GM18861 (cell line): ENCODE data around the gene PPM1H.
"Not testable (repeated sequence)": the region's sequence is repeated elsewhere in the genome, so short reads cannot be mapped to it uniquely, and the experiment has no call there.

Experiments
- ATAC-seq: cut with Tn5 transposase; IDR thresholded peaks from one replicate; pipeline ENCODE4 v1.9.1; 2021; ENCODE audit not compliant: unreplicated experiment

PPM1H gene

GRCh38 chr12:62910549-62911169 is 24.3 kb downstream of the PPM1H start:
- ATAC-seq, result no peak

DNA sequence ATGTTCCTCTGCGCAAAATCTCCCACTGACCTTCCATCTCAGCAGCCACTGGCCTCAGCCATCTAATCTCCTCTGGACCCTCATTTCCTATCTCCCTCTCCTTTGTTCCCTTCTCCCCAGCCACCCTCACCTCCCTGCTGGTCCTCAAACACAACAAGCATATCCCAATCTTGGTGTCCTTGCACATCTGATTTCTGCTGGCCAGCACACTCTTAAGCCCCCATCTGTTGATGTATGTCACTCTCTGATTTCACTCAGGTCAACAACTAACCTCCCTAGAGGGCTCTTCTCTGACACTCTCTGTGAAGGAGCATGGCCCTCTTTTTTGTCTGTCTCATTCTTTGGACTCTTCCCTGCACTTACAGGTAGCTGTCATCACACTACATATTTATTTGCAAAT is 25.6 kb downstream of the PPM1H start:
- no peak for ATAC-seq

DNA sequence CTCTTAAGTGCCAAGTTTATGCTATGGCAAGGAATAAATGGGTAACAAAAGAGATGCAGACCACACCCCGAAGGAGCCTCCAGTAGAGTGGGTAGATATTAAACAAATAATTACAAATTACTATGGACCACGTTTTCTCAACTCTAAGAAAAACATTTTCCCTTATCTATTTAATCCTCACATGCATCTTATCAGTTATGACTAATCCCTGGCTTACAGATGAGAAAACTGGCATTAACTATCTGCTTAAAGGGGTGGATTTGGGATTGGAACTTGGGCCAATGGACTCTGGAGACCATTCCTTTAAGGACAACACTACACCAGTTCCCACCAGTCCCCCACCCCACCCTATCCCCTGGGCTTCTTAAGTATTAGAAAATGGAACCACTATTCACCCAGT is 26.3 kb downstream of the PPM1H start:
- ATAC-seq, result no peak

GRCh38 chr12:62907561-62907960 is 27.4 kb downstream of the PPM1H start:
- ATAC-seq, result no peak

GRCh38 chr12:62907078-62907477 is 27.9 kb downstream of the PPM1H start:
- ATAC-seq, result no peak

DNA sequence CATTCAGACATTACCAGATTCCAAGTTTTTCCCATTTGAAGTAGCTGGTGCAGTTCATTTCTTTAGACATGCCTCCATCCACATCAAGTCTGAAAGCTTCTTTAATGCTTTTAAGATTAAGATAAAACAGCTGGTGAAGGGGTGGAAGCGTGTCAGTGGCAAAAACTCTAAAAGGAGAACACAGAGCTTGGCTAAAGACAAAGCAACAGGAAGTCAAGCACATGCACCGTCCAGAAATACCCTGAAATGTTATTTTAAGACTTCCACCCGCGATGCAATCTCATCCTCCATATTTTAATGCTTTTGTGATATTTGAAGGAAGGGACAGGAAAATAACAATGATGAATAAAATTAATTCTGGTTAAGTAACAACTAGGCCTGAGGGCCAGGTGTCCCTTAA is 31.8 kb downstream of the PPM1H start:
- no peak for ATAC-seq

- no peak for ATAC-seq
Observed at GRCh38 chr12:62900686-62901272, 34.2 kb downstream of the PPM1H start.

DNA sequence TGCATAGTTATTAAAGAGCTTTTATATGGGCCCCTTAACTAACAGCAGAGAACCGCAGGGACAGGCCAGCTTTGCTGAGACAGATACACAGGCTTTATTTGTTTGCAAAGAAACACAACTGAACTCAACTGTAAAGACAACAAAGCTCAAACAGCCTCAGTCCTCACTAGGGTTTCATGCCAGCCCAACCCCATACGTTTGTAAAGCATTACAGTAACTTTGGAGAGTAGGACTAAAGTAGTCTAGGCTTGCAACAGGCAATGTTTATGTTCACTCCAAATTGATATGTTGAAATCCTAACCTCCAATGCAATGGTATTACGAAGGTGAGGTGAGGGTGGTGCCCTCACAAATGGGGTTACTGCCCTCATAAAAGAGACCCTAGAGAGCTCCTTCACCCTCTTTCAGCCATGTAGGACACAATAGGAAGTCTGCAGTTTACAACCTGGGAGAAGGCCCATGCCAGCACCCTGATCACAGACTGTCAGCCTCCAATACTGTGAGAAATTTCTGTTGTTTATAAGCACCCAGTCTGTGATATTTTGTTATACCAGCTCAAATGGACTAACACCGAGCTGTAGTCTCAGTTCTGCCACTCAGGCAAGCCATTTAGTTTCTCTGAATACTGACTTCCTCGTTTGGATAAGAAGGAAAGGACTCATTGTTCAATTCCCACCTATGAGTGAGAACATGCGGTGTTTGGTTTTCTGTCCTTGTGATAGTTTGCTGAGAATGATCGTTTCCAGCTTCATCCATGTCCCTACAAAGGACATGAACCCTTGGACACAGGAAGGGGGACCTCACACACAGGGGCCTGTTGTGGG is 35.2 kb downstream of the PPM1H start:
- no peak for ATAC-seq

DNA sequence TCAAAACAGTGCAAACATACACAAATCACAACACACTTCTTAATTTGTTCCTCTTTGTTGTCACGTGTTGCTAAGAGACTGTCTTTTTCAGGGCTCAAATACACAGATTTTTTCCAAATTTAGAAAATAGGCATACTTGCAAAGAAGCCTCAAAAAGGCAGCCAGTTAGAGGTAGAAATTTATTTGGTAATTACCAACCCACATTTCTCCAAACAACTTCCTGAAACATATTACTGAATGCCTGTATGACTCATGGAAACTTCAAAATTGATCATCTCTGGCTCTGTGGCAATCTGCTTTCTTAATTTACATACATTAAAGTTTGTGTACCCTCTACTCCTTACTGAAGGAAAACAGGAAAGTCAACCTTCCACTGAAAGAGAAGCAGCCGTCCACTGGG is 36.4 kb downstream of the PPM1H start:
- ATAC-seq, result no peak

DNA sequence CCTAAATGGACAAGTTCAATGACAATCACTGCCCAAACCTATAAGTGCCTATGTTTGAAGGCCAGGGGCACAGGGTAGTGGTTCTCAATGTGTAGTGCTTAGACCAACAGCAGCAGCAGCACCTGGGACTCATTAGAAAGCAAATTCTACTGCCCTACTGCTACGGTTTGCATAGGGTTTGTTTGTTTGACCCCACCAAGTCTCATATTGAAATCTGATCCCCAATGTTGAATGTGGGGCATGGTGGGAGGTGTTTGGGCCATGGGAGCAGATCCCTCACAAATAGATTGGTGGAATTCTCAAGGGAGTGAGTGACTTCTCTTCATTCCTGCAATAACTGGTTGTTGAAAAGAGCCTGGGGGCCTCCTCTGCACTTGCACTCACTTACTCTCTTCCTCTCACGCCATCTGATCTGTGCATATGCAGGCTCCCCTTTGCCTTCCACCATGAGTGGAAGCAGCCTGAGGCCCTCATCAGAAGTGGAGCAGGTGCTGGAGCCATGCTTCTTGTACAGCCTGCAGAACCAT is 39.5 kb downstream of the PPM1H start:
- no peak for ATAC-seq

- ATAC-seq, result no peak
Observed at GRCh38 chr12:62893276-62893675, 41.7 kb downstream of the PPM1H start.

DNA sequence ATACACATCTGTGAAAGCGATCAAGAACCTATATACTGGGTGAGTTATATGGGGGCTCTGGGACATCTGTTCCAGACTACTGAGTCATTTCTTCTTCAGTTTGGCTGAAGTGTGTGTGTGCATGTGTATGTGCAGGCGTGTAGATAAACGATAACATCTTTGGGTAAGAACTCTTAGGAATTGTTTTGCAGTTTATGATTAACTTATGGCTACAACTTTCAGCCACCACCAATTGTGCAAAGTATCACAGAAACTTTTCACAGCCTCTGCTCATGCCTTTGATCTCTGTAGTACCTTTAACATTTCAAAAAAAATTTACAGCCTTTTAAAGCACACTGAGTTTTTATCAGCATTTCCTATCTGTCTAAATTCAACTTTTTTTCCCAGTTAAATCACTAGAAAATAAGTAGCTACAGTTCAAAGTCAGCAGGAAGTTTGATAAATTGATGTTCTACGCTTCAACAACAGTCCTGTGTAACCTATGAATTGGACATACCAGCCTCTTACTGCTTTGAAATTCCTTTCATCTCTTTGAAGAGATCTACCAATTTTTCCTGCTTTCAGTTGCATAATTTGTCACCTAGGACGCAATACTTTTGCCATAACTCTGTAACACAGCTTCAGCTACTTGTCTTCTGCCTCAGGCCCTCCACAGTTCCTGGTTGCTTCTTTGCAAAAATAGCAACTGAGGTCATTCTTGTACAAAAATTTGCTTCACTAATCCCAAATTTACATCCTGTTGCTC is 43.0 kb downstream of the PPM1H start:
- no peak for ATAC-seq

DNA sequence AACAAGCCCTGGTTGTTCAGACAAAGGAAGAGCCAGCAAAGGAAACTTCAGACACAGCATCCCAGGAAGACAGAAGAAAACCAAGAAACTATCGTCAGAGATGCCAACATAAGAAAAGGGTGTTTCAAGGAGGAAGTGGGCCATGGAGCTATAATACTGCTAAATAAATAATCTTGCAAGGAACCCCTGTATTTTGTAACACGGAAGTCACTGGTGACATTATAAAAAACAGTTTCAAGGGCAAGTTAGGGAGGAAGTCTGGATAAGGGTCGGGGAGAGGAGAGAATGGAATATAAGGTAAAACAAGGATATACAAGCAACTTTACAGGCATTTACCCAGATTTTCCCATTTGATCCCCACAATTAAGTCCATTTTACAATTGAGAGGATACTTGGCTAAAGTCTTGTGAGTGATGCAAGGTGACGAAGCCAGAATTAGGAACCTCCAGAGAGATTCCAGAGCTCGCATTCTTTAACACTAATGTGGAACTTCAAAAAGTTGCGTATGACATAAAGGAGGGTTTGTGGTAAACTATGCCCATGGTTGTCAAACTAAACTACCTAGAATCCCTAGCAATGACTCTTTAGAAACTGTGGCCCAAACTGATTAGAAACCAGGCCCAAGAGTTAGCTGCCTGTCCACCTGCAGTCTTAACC is 46.4 kb downstream of the PPM1H start:
- ATAC-seq, result no peak

DNA sequence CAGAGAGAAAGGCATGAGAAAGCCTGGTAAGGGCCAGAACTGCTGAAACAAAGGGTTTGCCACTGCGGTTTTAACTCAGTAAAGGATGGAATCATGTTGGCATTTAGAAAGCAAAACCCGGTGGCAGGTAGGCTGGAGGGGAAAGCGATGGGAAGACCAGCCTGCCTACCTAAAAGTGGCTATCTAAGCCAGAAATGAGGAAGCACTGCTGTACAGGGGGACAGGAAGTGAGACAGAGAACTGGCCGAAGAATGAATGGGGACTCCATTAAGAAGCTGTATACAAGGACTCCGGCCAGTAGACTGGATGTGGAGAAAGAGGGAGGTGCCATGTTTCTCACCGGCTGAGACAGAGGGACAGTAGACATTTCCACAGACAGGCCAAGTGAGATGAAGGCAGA is 48.2 kb downstream of the PPM1H start:
- ATAC-seq, result no peak

DNA sequence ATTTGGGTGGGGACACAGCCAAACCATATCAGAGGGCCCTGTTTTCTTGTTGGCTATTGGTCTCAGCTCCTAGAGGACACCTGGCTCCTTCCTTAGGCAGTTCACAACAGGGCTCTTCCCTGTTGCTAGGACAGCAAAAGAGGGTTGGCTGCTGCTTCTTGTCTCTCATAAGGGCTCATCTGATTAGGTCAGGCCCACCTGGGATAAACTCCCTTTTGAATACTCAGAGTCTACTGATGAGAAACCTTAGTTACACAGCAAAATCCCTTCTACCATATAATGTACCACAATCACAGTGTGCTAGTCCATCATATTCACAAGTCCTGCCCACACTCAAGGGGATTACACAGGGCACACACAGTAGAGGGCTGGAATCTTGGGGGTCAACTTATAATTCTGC is 49.7 kb downstream of the PPM1H start:
- ATAC-seq, result no peak

GRCh38 chr12:62884832-62885231 is 50.1 kb downstream of the PPM1H start:
- not testable (repeated sequence) for ATAC-seq

DNA sequence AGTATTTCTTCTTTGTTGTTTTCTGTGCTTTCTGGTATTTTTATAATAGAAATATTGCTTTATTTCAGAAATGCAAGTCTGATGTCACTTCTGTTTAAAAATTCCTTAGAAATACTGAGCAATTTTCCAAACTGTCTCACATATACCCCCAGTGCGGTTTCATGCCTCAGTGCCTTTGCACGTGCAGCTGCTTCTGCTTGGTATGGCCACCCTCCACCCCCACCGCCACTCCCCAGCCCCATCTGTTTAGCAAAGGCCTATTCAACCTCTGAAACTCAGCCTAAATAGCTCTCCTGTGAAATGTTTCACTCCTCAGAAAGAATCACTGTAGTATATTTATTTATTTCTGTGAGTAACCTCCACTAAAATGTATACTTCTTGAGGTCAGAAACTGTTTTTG is 52.3 kb downstream of the PPM1H start:
- no peak for ATAC-seq

- ATAC-seq, result no peak
Observed at GRCh38 chr12:62882140-62882539, 52.8 kb downstream of the PPM1H start.

DNA sequence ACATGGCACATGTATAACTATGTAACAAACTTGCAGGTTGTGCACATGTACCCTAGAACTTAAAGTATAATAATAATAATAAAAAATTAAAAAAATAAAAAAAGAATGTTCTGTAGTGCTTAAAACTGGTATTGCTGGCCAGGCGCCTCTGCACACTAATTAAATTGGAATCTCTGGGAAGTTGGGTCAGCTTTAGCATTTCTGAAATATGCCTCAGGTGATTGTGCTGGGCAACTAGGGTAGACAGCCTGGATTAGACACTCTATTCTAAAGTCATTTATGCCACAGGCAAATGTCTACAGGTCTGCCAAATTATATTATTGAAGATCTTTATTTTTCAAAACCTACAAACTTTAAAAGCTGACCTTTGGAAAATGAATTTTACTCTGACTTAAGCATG is 55.3 kb downstream of the PPM1H start:
- ATAC-seq, result no peak

GRCh38 chr12:62879228-62879627 is 55.7 kb downstream of the PPM1H start:
- not testable (repeated sequence) for ATAC-seq

DNA sequence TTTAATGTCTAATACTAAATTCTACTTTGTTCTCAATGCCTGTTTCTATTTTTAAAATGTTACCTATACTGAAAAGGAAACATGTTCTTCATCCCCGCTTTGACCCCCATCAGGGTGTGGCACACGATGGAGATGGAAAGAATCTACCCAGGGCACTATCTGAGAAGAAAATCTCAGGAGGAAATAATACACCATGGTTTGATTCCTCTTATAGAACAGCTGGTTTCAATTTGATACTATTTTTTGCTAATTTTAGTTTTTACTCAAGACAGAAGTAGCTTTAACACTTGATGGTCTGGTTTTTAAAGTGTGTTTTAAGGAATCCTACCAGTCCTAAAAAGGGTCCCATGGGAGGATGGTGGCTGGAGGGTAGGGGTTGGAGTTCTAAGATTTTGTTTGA is 56.7 kb downstream of the PPM1H start:
- ATAC-seq, result no peak
